HG03521 (cell line): ENCODE measurements around the gene COL4A2.
"Not testable (repeated sequence)": the region's sequence is repeated elsewhere in the genome, so short reads cannot be mapped to it uniquely, and the experiment has no call there.

ENCODE experiments used
- ATAC-seq: cut with Tn5 transposase; IDR thresholded peaks from one replicate; pipeline ENCODE4 v1.9.1; 2021; ENCODE audit warnings: mild to moderate bottlenecking, moderate library complexity; ENCODE audit not compliant: unreplicated experiment

Gene COL4A2

GRCh38 chr13:110377178-110377825, 70.2 kb downstream of the COL4A2 start:
- ATAC-seq, result no peak

DNA sequence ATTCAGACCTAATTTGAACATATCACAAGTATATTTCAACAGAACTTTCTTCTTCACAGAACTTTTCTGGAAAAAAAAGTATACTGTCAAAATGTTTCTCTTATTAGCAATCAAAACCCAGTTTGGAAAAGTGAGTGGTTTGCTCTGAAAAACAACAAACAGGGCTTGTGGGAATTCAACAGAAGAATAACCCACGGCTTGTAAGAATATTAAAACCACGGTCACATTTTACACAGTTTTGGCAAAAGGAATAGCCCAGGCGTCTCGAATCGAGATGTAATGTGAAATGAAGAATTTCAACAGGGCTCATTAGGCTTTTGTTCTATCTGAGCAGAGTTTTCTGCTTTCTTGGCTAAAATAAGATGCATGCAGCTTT, 70.7 kb downstream of the COL4A2 start:
- ATAC-seq, result no peak

GRCh38 chr13:110379358-110379757, 72.3 kb downstream of the COL4A2 start:
- ATAC-seq, result no peak

- ATAC-seq, result no peak
Measured at GRCh38 chr13:110379905-110380341, 72.8 kb downstream of the COL4A2 start.

DNA sequence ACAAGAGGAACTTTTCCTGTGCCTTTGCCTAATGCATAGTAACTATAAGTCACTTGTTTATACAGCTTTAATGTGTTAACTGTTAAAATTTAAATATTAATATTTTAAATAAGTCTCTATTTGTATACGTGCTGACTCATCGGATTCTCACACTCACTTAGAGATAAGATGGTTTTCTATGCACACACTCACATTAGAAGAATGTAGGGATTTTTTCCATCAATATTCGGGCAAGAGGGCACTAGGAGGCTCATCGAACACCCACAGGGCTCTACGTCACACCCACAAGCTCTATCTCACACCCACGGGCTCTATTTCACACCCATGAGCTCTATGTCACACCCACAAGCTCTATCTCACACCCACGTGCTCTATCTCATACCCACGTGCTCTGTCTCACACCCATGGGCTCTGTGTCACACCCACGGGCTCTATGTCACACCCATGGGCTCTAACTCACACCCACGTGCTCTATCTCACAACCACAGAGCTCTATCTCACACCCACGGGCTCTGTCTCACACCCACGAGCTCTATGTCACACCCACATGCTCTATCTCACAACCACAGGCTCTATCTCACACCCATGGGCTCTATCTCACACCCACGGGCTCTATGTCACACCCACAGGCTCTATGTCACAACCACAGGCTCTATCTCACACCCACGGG, 73.4 kb downstream of the COL4A2 start:
- ATAC-seq, result no peak

DNA sequence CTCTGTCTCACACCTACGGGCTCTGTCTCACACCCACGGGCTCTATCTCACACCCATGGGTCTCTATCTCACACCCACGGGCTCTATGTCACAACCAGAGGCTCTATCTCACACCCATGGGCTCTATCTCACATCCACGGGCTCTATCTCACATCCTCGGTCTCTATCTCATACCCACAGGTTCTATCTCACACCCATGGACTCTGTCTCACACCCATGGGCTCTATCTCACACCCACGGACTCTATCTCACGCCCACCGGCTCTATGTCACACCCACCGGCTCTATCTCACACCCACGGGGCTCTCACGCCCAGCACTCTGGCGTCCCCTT, 73.9 kb downstream of the COL4A2 start:
- ATAC-seq, result no peak

GRCh38 chr13:110382229-110382628, 75.1 kb downstream of the COL4A2 start:
- ATAC-seq, result no peak

DNA sequence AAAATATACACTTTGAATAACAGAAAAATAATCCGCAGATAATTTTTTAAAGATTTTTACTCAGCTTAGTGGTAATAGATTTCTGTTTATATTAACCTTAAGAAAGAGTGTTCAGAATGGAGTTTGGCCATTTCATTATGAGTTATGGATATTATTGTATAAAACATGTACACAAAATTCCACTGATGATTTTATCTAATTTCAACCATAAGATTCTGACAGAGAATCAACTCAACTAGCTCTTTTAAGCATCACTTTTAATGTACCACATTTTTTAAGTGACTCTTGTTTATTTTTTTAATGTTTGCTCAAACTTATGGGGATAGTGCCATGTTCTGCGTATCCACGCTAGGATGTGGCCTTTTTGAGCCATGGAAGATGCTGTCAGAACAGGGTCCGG, 75.7 kb downstream of the COL4A2 start:
- ATAC-seq, result no peak

GRCh38 chr13:110387451-110388107, 80.5 kb downstream of the COL4A2 start:
- peak; percentile 61 for ATAC-seq

GRCh38 chr13:110388108-110388943, 81.2 kb downstream of the COL4A2 start:
- ATAC-seq, result no peak

GRCh38 chr13:110390567-110390966, 83.5 kb downstream of the COL4A2 start:
- ATAC-seq, result no peak

DNA sequence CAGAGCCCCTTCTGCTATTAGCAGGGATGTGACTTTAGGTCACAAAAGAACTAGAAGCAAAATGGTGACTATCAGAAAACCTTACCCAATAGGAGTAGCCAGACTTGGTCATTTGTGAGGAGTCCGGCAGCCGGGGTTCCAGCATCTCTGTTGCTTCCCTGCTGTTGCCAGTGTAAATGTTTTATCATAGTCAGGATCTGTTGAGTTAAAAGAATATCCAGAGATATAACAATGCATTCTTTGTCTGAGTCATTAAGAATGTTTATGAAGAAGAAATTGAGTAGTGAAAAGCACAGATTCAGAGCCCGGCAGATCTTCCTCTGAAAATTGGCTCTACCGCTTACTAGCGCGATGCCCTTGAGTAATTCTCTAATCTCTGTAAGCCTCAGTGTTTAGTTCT, 84.2 kb downstream of the COL4A2 start:
- no peak for ATAC-seq

DNA sequence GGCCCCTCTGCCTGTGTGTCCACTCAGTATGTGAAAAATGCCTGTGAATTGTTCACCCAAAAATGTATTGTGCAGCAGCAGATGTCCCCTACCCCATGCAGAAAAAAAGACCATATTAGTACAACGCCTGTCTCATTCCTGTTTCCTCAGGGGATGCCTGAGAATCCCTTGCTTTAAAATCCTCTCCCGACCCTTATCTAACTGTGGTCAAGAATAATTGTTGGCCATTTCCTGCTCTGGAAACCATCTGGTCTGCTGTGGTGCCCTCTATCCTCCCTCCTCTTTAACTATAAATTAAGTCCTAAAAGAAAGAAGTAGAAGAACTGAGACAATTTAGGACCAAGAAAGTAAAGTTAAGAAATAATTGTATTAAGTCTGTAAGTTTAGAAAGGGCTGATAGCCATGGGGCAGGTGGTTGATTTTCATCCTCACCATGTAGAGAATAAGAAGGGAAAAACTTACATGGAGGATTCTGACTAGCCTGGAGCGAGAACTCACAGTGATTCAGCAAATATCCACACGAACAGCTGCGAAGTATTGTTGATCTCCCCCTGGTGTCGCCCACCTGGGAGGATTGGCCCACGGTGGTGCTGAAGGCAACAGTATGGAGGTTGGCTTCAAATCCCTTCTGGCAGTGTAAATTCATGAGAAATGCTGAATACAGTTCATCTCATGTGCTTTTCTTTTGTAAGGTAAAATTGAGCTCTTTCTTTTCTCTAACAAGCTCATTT, 85.6 kb downstream of the COL4A2 start:
- ATAC-seq, result no peak

DNA sequence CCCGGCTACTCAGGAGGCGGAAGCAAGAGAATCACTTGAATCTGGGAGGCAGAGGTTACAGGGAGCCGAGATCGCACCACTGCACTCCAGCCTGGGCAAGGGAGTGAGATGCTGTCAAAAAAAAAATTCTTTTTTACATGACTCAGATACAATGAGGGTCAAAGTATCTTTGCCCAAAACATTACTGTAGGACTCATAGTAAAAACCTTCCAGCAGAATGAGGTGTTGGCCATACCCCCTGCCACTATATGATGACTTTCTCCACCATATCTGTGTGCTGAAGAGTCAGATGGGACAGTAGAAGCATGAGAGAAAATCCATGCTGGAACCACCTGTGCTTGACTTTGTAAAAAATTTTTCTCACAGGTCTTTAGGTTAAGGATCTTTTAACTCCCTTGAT, 86.7 kb downstream of the COL4A2 start:
- no peak for ATAC-seq

- no peak for ATAC-seq
Measured at GRCh38 chr13:110394371-110394841, 87.3 kb downstream of the COL4A2 start.

DNA sequence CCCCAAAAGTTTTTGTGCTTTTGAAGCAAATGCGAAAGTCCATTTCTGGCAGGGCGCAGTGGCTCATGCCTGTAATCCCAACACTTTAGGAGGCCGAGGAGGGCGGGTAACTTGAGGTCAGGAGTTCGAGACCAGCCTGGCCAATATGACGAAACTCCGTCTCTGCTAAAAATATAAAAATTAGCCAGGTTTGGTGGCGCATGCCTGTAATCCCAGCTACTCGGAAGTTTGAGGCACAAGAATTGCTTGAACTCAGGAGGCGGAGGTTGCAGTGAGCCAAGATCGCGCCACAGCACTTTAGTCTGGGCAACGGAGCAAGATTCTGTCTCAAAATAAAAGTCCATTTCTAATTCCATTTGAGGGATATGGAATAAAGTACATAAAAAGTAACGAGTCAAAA, 88.5 kb downstream of the COL4A2 start:
- ATAC-seq, result not testable (repeated sequence)

DNA sequence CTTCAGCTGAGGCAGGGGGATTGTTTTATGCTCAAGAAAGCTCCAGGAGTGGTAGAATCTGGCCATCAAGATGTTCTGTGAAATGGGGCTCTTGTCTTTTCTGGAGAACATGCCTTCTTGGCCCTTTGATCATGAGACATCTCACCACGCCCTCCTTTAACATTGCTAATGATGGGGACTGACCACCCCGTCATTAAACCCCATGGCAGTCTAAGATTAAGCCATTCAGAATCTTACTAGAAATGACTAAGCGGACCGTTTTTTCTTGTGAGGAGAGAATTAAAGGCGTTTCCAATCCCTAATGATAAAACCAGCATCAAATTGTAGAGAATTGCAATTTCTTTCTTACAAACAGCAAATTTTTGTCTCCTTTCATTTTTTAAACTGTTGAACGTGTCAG, 89.4 kb downstream of the COL4A2 start:
- ATAC-seq, result no peak

- no peak for ATAC-seq
Measured at GRCh38 chr13:110396913-110397381, 89.9 kb downstream of the COL4A2 start.

DNA sequence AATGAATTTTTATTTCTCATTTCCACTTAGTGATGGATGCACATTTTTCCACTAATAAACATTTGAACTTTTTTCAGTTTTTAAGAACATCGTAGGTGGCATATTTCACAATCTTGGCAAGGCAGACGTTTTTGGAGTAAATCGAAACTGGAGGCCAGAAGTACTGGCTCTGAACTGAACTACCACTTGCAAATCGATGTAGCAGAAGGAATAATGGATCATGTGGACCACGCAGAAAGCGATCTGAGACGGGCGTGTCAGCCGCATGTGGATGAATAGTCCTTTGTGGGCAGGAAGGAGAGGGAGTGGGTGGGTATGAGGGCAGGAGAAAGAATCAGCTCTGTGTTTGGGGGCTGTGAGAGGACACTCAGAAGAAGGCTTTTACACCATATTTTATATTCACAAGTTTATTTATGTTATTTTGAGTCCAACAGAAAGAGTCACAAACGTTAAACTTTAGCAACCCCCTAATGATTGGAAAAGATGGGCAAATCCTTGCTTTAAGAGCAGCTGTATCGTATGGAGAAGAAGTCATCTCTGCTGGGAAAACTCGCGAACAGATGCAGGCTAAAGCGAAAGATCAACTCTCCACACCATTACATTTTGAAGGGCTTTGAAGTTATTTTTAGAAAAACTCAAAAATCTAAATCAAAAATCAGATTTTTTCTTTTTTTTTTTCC, 90.5 kb downstream of the COL4A2 start:
- no peak for ATAC-seq
